Liver (tissue), 3 donors: ENCODE measurements around the gene AEBP1.

Source experiments
- EGR1 ChIP-seq, 2 donors: IDR thresholded peaks; 2 replicates each; pipeline ENCODE4 v1.6.1; 2016 to 2018; ENCODE audit warnings: antibody characterized with exemption in 2 of 2, low read depth in 2 of 2
- FOXA1 ChIP-seq: IDR thresholded peaks from 2 replicates; pipeline ENCODE4 v1.6.1; 2016; ENCODE audit warnings: antibody characterized with exemption
- GABPA ChIP-seq, 2 donors: IDR thresholded peaks in 1 of 2; conservative IDR thresholded peaks in 1 of 2; 2 replicates each; pipeline ENCODE4 v1.6.1; 2016; ENCODE audit warnings: antibody characterized with exemption in 2 of 2, mild to moderate bottlenecking in 1 of 2, moderate library complexity in 1 of 2
- JUND ChIP-seq, 2 donors: IDR thresholded peaks; 2 replicates each; pipeline ENCODE4 v1.6.1; 2016; ENCODE audit warnings: antibody characterized with exemption in 2 of 2
- RXRA ChIP-seq, 2 donors: IDR thresholded peaks; 2 replicates each; pipeline ENCODE4 v1.6.1; 2017 to 2018; ENCODE audit warnings: antibody characterized with exemption in 2 of 2, mild to moderate bottlenecking in 1 of 2
- SP1 ChIP-seq: IDR thresholded peaks from 2 replicates; pipeline ENCODE4 v1.6.1; 2018; ENCODE audit warnings: antibody characterized with exemption, mild to moderate bottlenecking
- TAF1 ChIP-seq: conservative IDR thresholded peaks from 2 replicates; pipeline ENCODE4 v1.6.1; 2016; ENCODE audit warnings: antibody characterized with exemption, mild to moderate bottlenecking
- YY1 ChIP-seq: IDR thresholded peaks from 2 replicates; pipeline ENCODE4 v1.6.1; 2016; ENCODE audit warnings: antibody characterized with exemption, mild to moderate bottlenecking
- TF ChIP-seq, protein P1 (sequence below): fragments of 150-350 bp; IDR thresholded peaks from 2 replicates; pipeline ENCODE4 v1.5.1; 2017; ENCODE audit warnings: improper control_type of control experiment, low read depth, low read length; ENCODE audit not compliant: missing input control
- TF ChIP-seq, protein P2 (sequence below): IDR thresholded peaks from 2 replicates; pipeline ENCODE4 v1.6.1; 2016; ENCODE audit warnings: antibody characterized with exemption, mild to moderate bottlenecking
- TF ChIP-seq, protein P3 (sequence below): IDR thresholded peaks from 2 replicates; pipeline ENCODE4 v1.6.1; 2016; ENCODE audit warnings: antibody characterized with exemption
- donor health status: healthy.
- donor health status: healthy.

DNA sequence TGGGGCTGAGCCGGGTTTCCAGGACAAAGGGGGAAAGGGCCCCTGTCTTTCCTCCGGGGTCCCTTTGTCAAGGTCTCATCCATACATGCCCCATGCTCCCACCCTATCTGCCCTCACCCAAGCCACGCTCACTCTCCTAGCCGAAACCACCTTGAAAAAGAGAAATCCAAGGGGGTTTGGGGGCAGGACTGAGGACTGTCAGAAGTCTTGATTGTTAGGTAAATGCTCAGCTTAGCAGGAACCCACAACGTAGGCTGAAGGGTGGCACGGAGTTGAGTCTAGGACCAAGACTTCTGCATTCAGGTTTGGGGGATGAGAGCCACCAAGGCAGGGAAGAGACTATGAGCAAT, 38.1 kb upstream of the AEBP1 start:
- TF ChIP-seq, protein P1, sequence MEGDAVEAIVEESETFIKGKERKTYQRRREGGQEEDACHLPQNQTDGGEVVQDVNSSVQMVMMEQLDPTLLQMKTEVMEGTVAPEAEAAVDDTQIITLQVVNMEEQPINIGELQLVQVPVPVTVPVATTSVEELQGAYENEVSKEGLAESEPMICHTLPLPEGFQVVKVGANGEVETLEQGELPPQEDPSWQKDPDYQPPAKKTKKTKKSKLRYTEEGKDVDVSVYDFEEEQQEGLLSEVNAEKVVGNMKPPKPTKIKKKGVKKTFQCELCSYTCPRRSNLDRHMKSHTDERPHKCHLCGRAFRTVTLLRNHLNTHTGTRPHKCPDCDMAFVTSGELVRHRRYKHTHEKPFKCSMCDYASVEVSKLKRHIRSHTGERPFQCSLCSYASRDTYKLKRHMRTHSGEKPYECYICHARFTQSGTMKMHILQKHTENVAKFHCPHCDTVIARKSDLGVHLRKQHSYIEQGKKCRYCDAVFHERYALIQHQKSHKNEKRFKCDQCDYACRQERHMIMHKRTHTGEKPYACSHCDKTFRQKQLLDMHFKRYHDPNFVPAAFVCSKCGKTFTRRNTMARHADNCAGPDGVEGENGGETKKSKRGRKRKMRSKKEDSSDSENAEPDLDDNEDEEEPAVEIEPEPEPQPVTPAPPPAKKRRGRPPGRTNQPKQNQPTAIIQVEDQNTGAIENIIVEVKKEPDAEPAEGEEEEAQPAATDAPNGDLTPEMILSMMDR: no peak
- TF ChIP-seq TAF1: no peak
- TF ChIP-seq FOXA1: no peak
- no peak for TF ChIP-seq GABPA (IDR thresholded peaks at IDR 0.05 in 1 of 2, conservative IDR thresholded peaks at IDR 0.05 in 1 of 2)
- no peak for TF ChIP-seq RXRA (IDR thresholded peaks at IDR 0.05)
- TF ChIP-seq SP1: no peak
- no peak for TF ChIP-seq JUND (IDR thresholded peaks at IDR 0.05)
- TF ChIP-seq, protein P2, sequence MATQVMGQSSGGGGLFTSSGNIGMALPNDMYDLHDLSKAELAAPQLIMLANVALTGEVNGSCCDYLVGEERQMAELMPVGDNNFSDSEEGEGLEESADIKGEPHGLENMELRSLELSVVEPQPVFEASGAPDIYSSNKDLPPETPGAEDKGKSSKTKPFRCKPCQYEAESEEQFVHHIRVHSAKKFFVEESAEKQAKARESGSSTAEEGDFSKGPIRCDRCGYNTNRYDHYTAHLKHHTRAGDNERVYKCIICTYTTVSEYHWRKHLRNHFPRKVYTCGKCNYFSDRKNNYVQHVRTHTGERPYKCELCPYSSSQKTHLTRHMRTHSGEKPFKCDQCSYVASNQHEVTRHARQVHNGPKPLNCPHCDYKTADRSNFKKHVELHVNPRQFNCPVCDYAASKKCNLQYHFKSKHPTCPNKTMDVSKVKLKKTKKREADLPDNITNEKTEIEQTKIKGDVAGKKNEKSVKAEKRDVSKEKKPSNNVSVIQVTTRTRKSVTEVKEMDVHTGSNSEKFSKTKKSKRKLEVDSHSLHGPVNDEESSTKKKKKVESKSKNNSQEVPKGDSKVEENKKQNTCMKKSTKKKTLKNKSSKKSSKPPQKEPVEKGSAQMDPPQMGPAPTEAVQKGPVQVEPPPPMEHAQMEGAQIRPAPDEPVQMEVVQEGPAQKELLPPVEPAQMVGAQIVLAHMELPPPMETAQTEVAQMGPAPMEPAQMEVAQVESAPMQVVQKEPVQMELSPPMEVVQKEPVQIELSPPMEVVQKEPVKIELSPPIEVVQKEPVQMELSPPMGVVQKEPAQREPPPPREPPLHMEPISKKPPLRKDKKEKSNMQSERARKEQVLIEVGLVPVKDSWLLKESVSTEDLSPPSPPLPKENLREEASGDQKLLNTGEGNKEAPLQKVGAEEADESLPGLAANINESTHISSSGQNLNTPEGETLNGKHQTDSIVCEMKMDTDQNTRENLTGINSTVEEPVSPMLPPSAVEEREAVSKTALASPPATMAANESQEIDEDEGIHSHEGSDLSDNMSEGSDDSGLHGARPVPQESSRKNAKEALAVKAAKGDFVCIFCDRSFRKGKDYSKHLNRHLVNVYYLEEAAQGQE: no peak
- TF ChIP-seq, protein P3, sequence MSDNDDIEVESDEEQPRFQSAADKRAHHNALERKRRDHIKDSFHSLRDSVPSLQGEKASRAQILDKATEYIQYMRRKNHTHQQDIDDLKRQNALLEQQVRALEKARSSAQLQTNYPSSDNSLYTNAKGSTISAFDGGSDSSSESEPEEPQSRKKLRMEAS: no peak
- TF ChIP-seq EGR1 (IDR thresholded peaks at IDR 0.05; ENCODE audit: low read depth in 2 of 2): no peak
- no peak for TF ChIP-seq YY1
